HepG2 (cell line): ENCODE measurements around the gene CLPTM1L. TPM values are rescaled to one million over a fixed set of nuclear protein-coding genes. Genes with fewer than 3 reads are reported as not detected.
A peak's percentile ranks its signal among the peaks of the same experiment; 100 is the strongest.

ENCODE experiments used
- ATAC-seq: fragments of 200-7000 bp; cut with Tn5 transposase; 3 replicates; pipeline ENCODE4 v1.9.1; 2020; ENCODE audit warnings: mild to moderate bottlenecking, moderate library complexity
- BruUV-seq: library from RNA; stranded (reverse); fragments of 400-500 nt; replicated peaks from 2 replicates; lab custom pipeline; 2021; lab: Mats Ljungman, UMichigan
- CTCF ChIA-PET: fragments of 300-600 bp; formaldehyde crosslinking; extraction: SDS; loops from one replicate; lab custom pipeline; 2021; ENCODE audit warnings: low total read pairs, inconsistent platforms, low intra/inter-chr PET ratio; lab: Yijun Ruan, JAX
- POLR2A ChIA-PET: fragments of 350-600 bp; sonication (Branson Sonifier 250); formaldehyde crosslinking; loops from one replicate; lab custom pipeline; 2020; ENCODE audit warnings: antibody characterized with exemption, inconsistent platforms; lab: Yijun Ruan, JAX
- DNase-seq: peaks from one replicate; pipeline ENCODE4 v3.0.0-alpha.2; 2015; ENCODE audit warnings: low spot score
- FAIRE-seq: peaks from 3 replicates; lab custom pipeline; 2011; peaks lifted over from hg19 to GRCh38; lab: Jason Lieb, UNC
- H2AFZ ChIP-seq: one replicate; pipeline ENCODE4 v1.6.1; 2011; ENCODE audit warnings: low read length, inconsistent platforms
- H3K27ac ChIP-seq: fragments of 300-600 bp; 3 replicates; pipeline ENCODE4 v1.8.0; 2011; ENCODE audit warnings: mixed run types, mild to moderate bottlenecking, mixed read lengths, low read length, inconsistent platforms; ENCODE audit not compliant: insufficient read depth; ENCODE audit errors: extremely low read length
- H3K27me3 ChIP-seq, 2 experiments: fragments of 200-600 bp in 1 of 2; 2 replicates in 1 of 2; 3 replicates in 1 of 2; pipeline versions ENCODE4 v1.6.0 to v1.8.0; 2011; ENCODE audit warnings: low read length in 2 of 2, mild to moderate bottlenecking in 2 of 2, moderate library complexity in 2 of 2, inconsistent platforms in 1 of 2; ENCODE audit not compliant: insufficient read depth in 2 of 2, control insufficient read depth in 1 of 2
- H3K36me3 ChIP-seq, 2 experiments: fragments of 200-600 bp in 1 of 2; replicated peaks in 1 of 2; 2 replicates in 1 of 2; 3 replicates in 1 of 2; pipeline versions ENCODE4 v1.5.1 to v1.8.0; 2011; ENCODE audit warnings: low read length in 2 of 2, inconsistent platforms in 1 of 2; ENCODE audit not compliant: insufficient read depth in 2 of 2, control insufficient read depth in 1 of 2
- H3K4me1 ChIP-seq: 2 replicates; pipeline ENCODE4 v1.5.1; 2012; ENCODE audit warnings: low read length, inconsistent platforms; ENCODE audit not compliant: insufficient read depth
- H3K4me2 ChIP-seq: 2 replicates; pipeline ENCODE4 v1.6.0; 2011; ENCODE audit warnings: low read depth, low read length, inconsistent platforms
- H3K4me3 ChIP-seq, 3 experiments: fragments of 200-600 bp in 1 of 3; sonication (generic), shearing (Covaris generic) in 1 of 3; replicated peaks in 1 of 3; 2 replicates each; pipeline ENCODE4 v1.5.1; 2011 to 2016; ENCODE audit warnings: low read length in 3 of 3, inconsistent platforms in 2 of 3, low read depth in 2 of 3, mild to moderate bottlenecking in 2 of 3, control low read depth in 1 of 3, mixed read lengths in 1 of 3; ENCODE audit not compliant: insufficient read depth in 1 of 3
- H3K79me2 ChIP-seq: one replicate; pipeline ENCODE4 v1.6.1; 2011; ENCODE audit warnings: low read length, inconsistent platforms; ENCODE audit not compliant: insufficient read depth
- H3K9ac ChIP-seq: 2 replicates; pipeline ENCODE4 v1.6.0; 2011; ENCODE audit warnings: mild to moderate bottlenecking, low read depth, low read length, inconsistent platforms; ENCODE audit not compliant: insufficient read depth
- H3K9me3 ChIP-seq: 2 replicates; pipeline ENCODE4 v1.5.1; 2012; ENCODE audit warnings: mild to moderate bottlenecking, low read length
- H4K20me1 ChIP-seq: 2 replicates; pipeline ENCODE4 v1.6.0; 2011; ENCODE audit warnings: inconsistent platforms, mild to moderate bottlenecking, low read length, moderate library complexity; ENCODE audit not compliant: insufficient read depth
- EEA1 ChIP-seq: sonication (generic); formaldehyde crosslinking; IDR thresholded peaks from 2 replicates; pipeline ENCODE4 v1.5.1; 2020; ENCODE audit warnings: mild to moderate bottlenecking, missing genetic modification reagents, borderline replicate concordance
- FUBP1 ChIP-seq: sonication (generic); formaldehyde crosslinking; IDR thresholded peaks from 2 replicates; pipeline ENCODE4 v1.5.1; 2020; ENCODE audit warnings: missing genetic modification reagents, mild to moderate bottlenecking, borderline replicate concordance
- JUNB ChIP-seq: sonication (generic); formaldehyde crosslinking; IDR thresholded peaks from 2 replicates; pipeline ENCODE4 v1.8.0; 2022; ENCODE audit warnings: missing genetic modification reagents, mild to moderate bottlenecking, borderline replicate concordance
- KDM5A ChIP-seq: fragments of 200-600 bp; sonication (generic); IDR thresholded peaks from 2 replicates; pipeline ENCODE4 v1.7.0; 2018; ENCODE audit warnings: antibody characterized with exemption, mild to moderate bottlenecking, low read length, borderline replicate concordance
- NCOA1 ChIP-seq: sonication (generic); formaldehyde crosslinking; IDR thresholded peaks from 2 replicates; pipeline ENCODE4 v1.9.0; 2021; ENCODE audit warnings: missing genetic modification reagents
- NFYC ChIP-seq: IDR thresholded peaks from 2 replicates; pipeline ENCODE4 v1.6.1; 2016; ENCODE audit warnings: missing genetic modification reagents, missing compliant biosample characterization
- RFXANK ChIP-seq: IDR thresholded peaks from 2 replicates; pipeline ENCODE4 v1.6.1; 2016
- SOX5 ChIP-seq: IDR thresholded peaks from 2 replicates; pipeline ENCODE4 v1.6.1; 2016; ENCODE audit warnings: borderline replicate concordance
- TARDBP ChIP-seq: sonication (generic); formaldehyde crosslinking; IDR thresholded peaks from 2 replicates; pipeline ENCODE4 v1.8.0; 2022; ENCODE audit warnings: mild to moderate bottlenecking, missing genetic modification reagents
- TIGD3 ChIP-seq: sonication (generic); formaldehyde crosslinking; IDR thresholded peaks from 2 replicates; pipeline ENCODE4 v1.5.1; 2020; ENCODE audit warnings: mild to moderate bottlenecking, missing genetic modification reagents, borderline replicate concordance
- ZFP90 ChIP-seq: sonication (generic); formaldehyde crosslinking; IDR thresholded peaks from 2 replicates; pipeline ENCODE4 v1.8.0; 2022; ENCODE audit warnings: missing genetic modification reagents, mild to moderate bottlenecking, inconsistent platforms, borderline replicate concordance
- ZNF235 ChIP-seq: sonication (generic); formaldehyde crosslinking; IDR thresholded peaks from 2 replicates; pipeline ENCODE4 v1.8.1; 2023; ENCODE audit warnings: mild to moderate bottlenecking, missing genetic modification reagents, borderline replicate concordance
- ZNF772 ChIP-seq: sonication (generic); formaldehyde crosslinking; IDR thresholded peaks from 2 replicates; pipeline ENCODE4 v1.5.0; 2020; ENCODE audit warnings: mild to moderate bottlenecking, missing genetic modification reagents
- ZNF839 ChIP-seq: sonication (generic); formaldehyde crosslinking; IDR thresholded peaks from 2 replicates; pipeline ENCODE4 v1.4.0; 2020; ENCODE audit warnings: missing genetic modification reagents, mild to moderate bottlenecking, borderline replicate concordance
- ZNF879 ChIP-seq: sonication (generic); formaldehyde crosslinking; IDR thresholded peaks from 2 replicates; pipeline ENCODE4 v1.8.1; 2023; ENCODE audit warnings: missing genetic modification reagents
- WGBS: methylation state at CpG from one replicate; pipeline ENCODE4 v1.1.6; 2017; ENCODE audit warnings: low lambda C conversion rate; 5-methylcytosine and 5-hydroxymethylcytosine counted together
- in situ Hi-C: cut with HindIII; loops from 2 replicates; pipeline ENCODE4 v1.10.0; 2017; ENCODE audit warnings: low pct_unique_long_range_greater_than_20kb; ENCODE audit not compliant: extremely low pct_ligation_motif_present
- intact Hi-C: fragments of 100-400 bp; cut with micrococcal nuclease; formaldehyde crosslinking; loops from one replicate; pipeline ENCODE4 v1.10.0; 2022; ENCODE audit not compliant: unreplicated experiment
- polyA plus RNA-seq, 8 experiments: library from polyadenylated mRNA; depleted of rRNA in 3 of 8; stranded (reverse) in 7 of 8; unstranded in 1 of 8; fragments of >200 nt; fragmentation: Illumina TruSeq in 4 of 8; extraction: Trizol in 4 of 8; gene quantifications; 2 replicates each; pipeline versions ENCODE4 v1.2.1 to v1.2.3, GENCODE V29; 2011 to 2016; ENCODE audit warnings: low read depth in 4 of 8, missing spikeins in 1 of 8, mixed read lengths in 1 of 8; ENCODE audit not compliant: insufficient read depth in 1 of 8
- total RNA-seq, 5 experiments: library from RNA; depleted of rRNA; stranded (reverse); fragments of >200 nt; fragmentation: Illumina TruSeq; extraction: Trizol; gene quantifications; 2 replicates each; pipeline ENCODE4 v1.2.3, GENCODE V29; 2016; ENCODE audit warnings: low read depth in 1 of 5

The CLPTM1L gene
- total and polyA plus RNA-seq, 2 of the 13 experiments (the other 11 are each of a cell fraction or from before 2014, with no cell fraction given) = 80.3 to 124 TPM

DNA sequence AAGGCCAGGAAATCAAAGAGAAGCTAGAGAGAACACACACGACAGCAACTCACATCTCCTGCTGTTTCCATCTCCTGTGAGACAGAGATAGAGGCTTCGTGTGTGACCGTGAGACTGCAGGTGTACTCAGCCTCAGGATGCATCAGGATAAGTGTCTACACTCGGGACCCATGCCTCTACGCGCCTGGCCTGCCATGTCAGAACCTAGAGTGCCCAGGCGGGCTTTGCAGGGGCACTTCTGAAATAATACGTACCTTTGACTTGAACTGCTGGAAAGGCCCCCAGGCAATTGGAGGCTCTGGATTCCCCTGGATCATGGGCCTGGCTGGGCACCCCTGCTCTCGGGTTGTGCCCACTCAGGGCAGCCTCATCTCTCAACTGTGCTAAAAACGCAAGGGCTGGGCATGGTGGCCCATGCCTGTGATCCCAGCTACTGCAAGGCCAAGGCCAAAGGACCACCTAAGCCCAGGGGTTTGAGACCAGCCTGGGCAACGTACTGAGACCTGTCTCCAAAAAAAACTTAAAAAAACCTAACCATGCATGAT is 13.0 kb downstream of the CLPTM1L start:
- Histone ChIP-seq H3K27ac (no peak overlapping the region), H3K36me3 (peaks cover 29 to 48% of the 10 kb centered on the region in 2 experiments; a peak in 4 of 5 replicates), H3K27me3 (no peaks in the 10 kb centered on the region), H3K9ac (no peak overlapping the region), H4K20me1 (peaks cover 20% of the 10 kb centered on the region), H2AFZ (no peak overlapping the region), H3K4me3 (no peak overlapping the region), H3K9me3 (no peaks in the 10 kb centered on the region), H3K79me2 (no peaks in the 10 kb centered on the region), H3K4me1 (peaks cover 16% of the 10 kb centered on the region), H3K4me2 (no peak overlapping the region)
- POLR2A ChIA-PET = no interaction called here
- peak; percentile 20 for ATAC-seq
- FAIRE-seq = no peak
- no peak for DNase-seq
- intact Hi-C loops = no loop called here
- CTCF ChIA-PET = no interaction called here
- TF ChIP-seq EEA1 (CRISPR knock-in tag) (no peak), ZNF235 (CRISPR knock-in tag) (no peak), RFXANK (no peak), SOX5 (no peak), TIGD3 (CRISPR knock-in tag) (no peak), FUBP1 (CRISPR knock-in tag) (no peak), TARDBP (CRISPR knock-in tag) (no peak), ZNF839 (no peak), NCOA1 (CRISPR knock-in tag) (no peak), JUNB (no peak), ZNF879 (no peak), ZNF772 (CRISPR knock-in tag) (no peak), KDM5A (no peak), NFYC (CRISPR knock-in tag) (no peak), ZFP90 (no peak)
- WGBS = 93% methylated on average over 9 of the region's 11 CpGs
- BruUV-seq = no TSS peak
- in situ Hi-C loops = no loop called here
